ENCODE measurements around the gene POU3F3.

- TF ChIP-seq, protein P1, sequence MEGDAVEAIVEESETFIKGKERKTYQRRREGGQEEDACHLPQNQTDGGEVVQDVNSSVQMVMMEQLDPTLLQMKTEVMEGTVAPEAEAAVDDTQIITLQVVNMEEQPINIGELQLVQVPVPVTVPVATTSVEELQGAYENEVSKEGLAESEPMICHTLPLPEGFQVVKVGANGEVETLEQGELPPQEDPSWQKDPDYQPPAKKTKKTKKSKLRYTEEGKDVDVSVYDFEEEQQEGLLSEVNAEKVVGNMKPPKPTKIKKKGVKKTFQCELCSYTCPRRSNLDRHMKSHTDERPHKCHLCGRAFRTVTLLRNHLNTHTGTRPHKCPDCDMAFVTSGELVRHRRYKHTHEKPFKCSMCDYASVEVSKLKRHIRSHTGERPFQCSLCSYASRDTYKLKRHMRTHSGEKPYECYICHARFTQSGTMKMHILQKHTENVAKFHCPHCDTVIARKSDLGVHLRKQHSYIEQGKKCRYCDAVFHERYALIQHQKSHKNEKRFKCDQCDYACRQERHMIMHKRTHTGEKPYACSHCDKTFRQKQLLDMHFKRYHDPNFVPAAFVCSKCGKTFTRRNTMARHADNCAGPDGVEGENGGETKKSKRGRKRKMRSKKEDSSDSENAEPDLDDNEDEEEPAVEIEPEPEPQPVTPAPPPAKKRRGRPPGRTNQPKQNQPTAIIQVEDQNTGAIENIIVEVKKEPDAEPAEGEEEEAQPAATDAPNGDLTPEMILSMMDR (IDR thresholded peaks at IDR 0.05; ENCODE audit: low read depth, low read length, poor library complexity, severe bottlenecking): no peak
- no peak for TF ChIP-seq EZH2phosphoT487 (IDR thresholded peaks at IDR 0.05; ENCODE audit: borderline replicate concordance, low read length)
These were observed 33.8 kb upstream of the POU3F3 start for GRCh38 chr2:104820126-104820525.
